ENCODE results near the gene NFIC.
A peak's percentile ranks its signal among the peaks of the same experiment; 100 is the strongest.
"Not testable (repeated sequence)": the region's sequence is repeated elsewhere in the genome, so short reads cannot be mapped to it uniquely, and the experiment has no call there.

NFIC gene

GRCh38 chr19:3491396-3492119 is 125.2 kb downstream of the NFIC start:
- no peak for DNase-seq (ENCODE audit: low spot score)

GRCh38 chr19:3492131-3492839 is 125.9 kb downstream of the NFIC start:
- DNase-seq (ENCODE audit: low spot score) = no peak

- no peak for DNase-seq (ENCODE audit: low spot score)
Measured at GRCh38 chr19:3492919-3493318, 126.5 kb downstream of the NFIC start.

GRCh38 chr19:3493651-3494050 is 127.3 kb downstream of the NFIC start:
- DNase-seq (ENCODE audit: low spot score) = no peak

- DNase-seq (ENCODE audit: low spot score) = peak; percentile 70
Measured at GRCh38 chr19:3494051-3494450, 127.7 kb downstream of the NFIC start.

GRCh38 chr19:3494559-3494958 is 128.2 kb downstream of the NFIC start:
- DNase-seq (ENCODE audit: low spot score) = no peak

DNA sequence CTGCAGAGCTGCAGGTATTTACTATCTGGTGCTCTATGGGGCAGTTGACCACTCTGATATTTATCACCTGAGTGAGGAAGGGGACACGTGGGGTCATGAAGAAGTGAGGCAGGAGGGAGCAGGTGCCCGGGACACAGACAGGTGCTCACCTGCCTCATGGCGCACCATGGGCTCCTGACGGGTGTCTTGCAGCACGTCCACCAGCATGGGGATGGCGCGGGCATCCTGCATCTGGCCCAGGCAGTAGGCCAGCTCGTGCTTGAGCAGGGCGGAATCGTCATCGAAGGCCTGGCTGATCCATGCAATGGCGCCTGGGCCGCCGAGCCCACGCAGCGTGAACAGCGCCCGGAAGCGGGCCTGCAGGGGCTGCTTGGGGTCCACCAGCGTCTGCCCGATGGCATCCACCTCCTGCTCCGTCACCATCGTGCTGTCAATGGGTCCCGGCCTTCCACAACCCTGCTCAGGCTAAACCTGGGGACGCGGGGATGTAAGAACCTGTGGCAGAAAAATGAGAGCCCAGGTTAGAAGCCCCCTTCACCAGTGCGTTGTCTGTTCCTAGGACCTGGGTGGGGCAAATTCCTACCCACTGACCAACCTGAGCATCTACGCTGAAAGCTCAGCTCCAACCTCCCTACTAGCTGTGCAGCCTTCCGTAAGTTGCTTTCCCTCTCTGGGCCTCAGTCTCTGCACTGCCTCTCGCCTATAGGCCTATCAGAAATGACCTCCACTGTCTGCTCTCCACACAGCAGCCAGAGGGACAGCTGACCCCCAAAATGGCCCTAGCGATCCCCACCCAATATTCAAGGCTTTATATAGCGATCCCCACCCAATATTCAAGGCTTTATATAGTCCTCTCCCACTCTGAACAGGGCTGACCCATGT is 130.2 kb downstream of the NFIC start:
- DNase-seq (ENCODE audit: low spot score) = no peak

DNA sequence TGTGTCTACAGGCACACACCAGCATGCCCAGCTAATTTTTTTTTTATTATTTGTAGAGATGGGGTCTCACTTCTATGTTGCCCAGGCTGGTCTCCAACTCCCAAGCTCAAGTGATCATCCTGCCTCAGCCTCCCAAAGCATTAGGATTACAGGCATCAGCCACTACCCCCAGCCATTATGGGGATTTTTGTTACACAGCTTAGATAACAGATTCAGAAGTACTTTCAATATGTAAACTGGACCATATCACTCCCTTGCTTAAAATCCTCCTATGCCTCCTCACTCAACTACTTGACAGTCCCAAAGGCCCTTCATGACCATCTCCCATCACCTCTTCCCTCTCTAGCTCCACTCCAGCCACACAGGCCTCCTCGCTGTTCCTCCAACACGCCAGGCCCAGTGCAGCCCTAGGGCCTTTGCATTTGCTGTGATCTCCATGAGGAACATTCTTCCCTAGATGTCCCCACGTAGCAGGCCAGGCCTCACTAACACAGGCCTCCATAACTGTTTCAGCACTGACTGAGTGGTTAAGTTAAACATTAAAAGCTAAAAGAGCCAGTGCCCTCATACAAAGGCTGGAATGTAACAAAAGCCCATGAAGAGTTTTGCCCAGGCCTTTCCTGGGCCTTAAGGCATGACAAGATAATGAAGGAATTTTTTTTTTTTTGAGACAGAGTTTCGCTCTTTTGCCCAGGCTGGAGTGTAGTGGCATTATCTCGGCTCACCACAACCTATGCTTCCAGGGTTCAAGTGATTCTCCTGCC is 131.6 kb downstream of the NFIC start:
- DNase-seq (ENCODE audit: low spot score) = no peak

DNA sequence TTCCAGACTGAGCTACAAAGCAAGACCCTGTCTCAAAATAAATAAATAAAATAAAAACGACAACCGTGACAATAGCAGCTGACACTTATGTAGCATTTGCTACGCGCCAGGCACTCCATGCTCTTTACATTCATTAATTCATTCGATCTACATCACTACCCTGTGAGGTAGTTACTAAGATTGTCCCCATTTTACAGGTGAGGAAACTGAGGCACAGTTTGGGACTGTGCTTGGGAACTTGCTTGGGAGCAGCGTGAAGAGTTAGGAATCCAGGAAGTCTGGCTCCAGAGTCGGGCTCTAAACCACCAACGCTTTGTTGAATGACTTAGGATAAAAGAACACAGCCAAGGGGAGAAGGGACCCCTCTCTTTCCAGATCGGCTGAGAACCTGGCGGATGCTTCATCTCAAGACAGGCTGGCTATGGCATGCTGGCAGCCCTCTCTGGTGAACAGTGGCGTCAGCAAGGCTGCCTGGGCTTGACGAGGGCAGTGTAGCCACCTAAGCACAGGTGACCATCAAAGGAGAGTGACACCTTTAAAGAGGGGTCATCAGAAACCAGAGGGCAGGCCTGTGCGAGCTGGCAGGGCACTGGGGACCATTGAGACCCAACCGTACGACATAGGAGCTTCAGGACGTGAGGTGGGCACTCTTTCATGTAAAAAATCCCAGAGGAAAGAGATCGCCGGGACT is 133.5 kb downstream of the NFIC start:
- no peak for DNase-seq (ENCODE audit: low spot score)

GRCh38 chr19:3500429-3501101 is 134.2 kb downstream of the NFIC start, which contains the start of gene DOHH:
TSS of gene DOHH (minus strand) at chr19:3500674. CDS start at chr19:3496814, 3,860 bp downstream.
- peak; percentile 98 for DNase-seq (ENCODE audit: low spot score)

- no peak for DNase-seq (ENCODE audit: low spot score)
Measured at GRCh38 chr19:3501780-3502179, 135.4 kb downstream of the NFIC start.

GRCh38 chr19:3503036-3503572 is 136.7 kb downstream of the NFIC start:
- no peak for DNase-seq (ENCODE audit: low spot score)

- DNase-seq (ENCODE audit: low spot score) = no peak
Measured at GRCh38 chr19:3504735-3505134, 138.4 kb downstream of the NFIC start.

DNA sequence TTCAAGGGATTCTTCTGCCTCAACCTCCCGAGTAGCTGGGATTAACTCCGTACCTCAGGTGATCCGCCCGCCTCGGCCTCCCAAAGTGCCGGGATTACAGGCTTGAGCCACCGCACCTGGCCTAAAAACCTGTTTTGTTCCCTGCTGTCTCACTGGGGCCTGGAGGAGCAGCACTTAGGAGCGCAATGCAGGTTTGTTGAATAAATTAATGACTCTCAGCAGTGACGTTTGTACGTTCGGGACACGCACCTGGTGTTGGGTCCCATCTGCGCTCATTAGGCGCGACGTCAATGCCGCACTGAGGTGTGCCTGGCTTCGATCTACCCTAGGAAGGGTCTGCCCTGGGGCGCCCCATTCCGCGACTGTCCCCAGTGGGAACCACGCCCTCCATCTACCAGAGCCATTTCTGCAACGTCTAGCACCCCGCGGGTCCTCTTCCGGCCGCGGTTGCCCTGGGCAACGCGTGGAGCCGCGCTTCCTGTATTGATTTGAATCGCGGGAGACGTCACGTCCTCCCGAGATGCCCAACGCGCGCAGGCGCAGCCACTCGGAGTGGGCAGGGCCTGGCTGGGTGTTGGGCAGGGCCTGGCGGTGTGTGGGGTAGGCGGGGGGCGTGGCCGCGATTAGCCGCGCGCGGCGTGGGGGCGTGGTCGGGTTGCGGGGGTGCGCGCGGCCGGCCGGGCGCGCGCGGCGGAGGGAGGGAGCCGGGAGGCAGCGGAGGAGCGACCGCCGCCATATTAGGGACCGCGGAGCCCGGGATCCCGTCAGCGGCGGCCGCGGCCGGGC is 139.4 kb downstream of the NFIC start, which contains the start of gene FZR1:
TSS of gene FZR1 (plus strand) at position 714 of the 786 bp plus-strand sequence. CDS start 16,679 bp downstream, outside the sequence.
- DNase-seq (ENCODE audit: low spot score) = peak; percentile 100

GRCh38 chr19:3506384-3507340 is 140.3 kb downstream of the NFIC start:
- DNase-seq (ENCODE audit: low spot score) = peak; percentile 53

DNA sequence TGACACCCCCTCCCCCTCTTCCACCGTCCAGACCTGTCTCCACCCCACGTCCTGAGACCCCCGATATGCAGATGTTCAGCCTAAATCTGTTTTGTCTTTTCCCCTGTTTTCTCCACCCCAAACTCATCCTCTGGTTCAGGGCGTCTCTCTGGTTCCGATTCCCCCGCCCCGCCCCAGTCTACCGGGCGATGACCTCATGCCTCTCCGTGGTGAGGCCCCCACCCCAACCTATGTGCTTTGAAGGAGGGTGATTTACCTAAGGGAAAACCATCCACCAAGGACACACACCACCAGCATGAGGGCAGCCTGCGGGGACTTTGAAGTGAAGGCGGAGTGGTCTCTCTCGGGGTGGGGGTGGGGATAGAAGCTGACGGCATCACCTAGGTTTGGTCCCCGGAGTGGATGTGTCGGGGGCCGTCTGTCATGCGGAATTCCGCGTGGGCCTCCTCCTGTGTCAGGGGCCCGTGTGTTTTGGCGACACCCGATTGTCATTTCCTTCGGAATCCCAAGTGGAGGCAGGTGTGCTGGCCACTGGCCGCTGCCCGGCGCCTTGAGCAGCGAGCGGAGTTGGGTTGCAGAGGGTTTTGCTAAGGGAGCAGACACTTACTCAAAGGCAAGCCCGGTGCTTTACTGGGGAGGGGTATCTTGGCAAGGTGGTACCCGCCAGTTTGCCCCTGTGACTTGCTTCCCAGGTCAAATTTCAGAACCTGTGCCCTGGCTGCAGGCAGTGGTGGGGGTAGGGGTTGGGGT is 141.2 kb downstream of the NFIC start:
- DNase-seq (ENCODE audit: low spot score) = peak; percentile 58

DNA sequence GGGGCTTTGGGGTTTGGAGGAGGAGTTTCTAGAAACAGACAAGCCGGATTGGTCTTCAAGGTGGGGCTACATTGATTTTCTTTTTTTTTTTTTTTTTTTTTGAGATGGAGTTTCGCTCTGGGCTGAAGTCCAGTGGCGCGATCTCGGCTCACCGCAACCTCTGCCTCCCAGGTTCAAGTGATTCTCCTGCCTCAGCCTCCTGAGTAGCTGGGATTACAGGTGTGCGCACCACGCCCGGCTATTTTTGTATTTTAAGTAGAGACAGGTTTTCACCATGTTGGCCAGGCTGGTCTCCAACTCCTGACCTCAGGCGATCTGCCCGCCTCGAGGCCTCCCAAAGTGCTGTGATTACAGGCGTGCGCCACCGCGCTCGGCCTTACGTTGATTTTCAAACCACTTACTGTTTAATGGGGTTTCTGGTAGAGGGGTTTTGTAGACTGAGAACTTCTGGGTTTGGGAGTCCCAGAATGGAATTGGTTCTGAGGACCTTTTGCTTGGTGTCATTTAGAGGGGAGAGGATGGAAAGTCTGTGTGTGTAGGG is 141.8 kb downstream of the NFIC start:
- not testable (repeated sequence) for DNase-seq (ENCODE audit: low spot score)
